Loucy (cell line): ENCODE data around the gene OR6C70.
"Not testable (repeated sequence)": the region's sequence is repeated elsewhere in the genome, so short reads cannot be mapped to it uniquely, and the experiment has no call there.

Experiments
- CTCF ChIP-seq: fragments of 200-600 bp; sonication (generic); conservative IDR thresholded peaks from 2 replicates; pipeline ENCODE4 v1.5.1; 2014; ENCODE audit warnings: mild to moderate bottlenecking, antibody characterized with exemption, low read length
- EZH2phosphoT487 ChIP-seq: fragments of 200-600 bp; IDR thresholded peaks from 2 replicates; pipeline ENCODE4 v1.6.1; 2018; ENCODE audit warnings: antibody characterized with exemption, mild to moderate bottlenecking, moderate library complexity, borderline replicate concordance

GRCh38 chr12:55464926-55465325 is 5.0 kb downstream of the OR6C70 start:
- not testable (repeated sequence) for TF ChIP-seq CTCF, EZH2phosphoT487
